Cerebellar nuclear complex (tissue), 1 donor: ENCODE results near the gene FBXO34.
"Not testable (repeated sequence)": the region's sequence is repeated elsewhere in the genome, so short reads cannot be mapped to it uniquely, and the experiment has no call there.

Experiments
- DNase-seq, 2 experiments: peaks; one replicate each; lab custom pipeline; 2025; lab: John Stamatoyannopoulos, UW

The FBXO34 gene

DNA sequence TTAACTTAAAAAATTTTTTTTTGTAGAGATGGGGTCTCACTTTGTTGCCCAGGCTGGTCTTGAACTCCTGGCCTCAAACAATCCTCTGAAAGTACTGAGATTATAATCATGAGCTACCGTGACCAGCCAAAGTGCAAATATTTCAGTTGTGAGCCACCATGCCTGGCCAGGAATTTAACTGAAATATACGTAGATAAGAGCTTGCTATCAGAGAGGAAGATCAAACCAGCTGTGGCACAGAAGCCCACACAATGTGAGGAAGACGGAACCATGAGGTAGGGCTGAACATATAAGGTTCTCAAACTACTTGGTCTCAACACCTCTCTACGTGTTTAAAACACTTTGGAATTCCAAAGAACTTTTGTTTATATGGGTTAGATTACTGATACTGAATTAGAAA is 111.3 kb downstream of the FBXO34 start:
- DNase-seq: no peak

DNA sequence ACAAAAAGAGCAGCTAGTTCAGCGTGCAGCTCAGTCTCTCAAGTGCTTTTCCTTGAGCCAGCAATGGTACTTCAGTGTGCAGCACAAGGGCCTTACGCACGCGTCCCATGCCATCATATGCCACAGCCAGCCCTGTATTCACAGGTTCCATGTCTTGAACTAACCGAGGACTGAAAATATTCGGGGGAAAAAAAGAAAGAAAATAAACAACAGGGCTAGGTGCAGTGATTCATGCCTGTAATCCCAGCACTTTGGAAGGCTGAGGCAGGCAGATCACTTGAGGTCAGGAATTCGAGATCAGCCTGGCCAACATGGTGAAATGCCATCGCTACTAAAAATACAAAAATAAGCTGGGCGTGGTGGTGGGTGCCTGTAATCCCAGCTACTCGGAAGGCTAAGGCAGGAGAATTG is 111.8 kb downstream of the FBXO34 start:
- not testable (repeated sequence) for DNase-seq

DNA sequence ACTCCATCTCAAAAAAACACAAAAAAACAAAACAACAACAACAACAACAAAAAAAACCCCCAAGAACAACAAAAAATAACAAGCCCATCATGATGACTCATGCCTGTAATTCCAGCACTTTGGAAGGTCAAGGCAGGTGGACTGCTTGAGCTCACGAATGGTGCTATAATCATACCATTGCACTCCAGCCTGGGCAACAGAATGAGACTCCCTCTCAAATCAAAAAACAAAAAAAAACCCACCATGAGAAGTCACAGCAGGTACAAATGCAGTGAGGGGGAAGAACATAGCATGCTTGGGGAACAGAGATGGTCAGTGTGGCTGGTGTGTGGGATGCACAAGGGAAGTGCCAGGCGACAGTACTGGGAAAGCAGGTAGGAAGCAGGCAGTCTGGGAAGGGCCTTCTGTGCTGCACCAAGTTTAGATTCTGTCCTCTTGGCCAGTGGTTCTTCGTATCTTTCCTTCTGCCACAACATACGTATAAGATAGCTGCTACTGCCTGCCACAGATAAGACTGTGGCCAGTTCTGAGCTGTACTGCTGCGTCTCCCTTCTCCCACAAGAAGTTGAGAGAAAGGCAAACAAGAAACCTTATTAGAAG is 112.4 kb downstream of the FBXO34 start:
- DNase-seq: no peak

DNA sequence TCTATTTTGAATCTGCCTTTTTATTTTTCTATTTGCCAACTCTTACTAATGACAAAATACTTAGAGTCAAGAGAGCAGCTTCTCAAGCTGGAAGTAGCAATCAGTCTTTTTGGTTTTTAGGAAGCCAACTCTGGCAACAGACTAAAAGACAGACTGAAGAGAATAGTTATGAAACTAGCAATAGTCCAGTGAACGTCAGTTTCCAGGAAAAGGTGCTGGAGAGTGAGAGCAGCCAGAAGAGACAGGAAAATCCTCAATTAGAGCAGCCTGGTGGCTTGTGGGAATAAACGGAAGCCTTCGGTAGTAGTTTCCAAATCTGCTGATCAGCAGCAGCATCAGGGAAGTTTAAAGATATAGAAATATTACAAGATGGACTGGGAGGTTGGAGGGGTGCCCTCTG is 113.3 kb downstream of the FBXO34 start:
- no peak for DNase-seq

DNA sequence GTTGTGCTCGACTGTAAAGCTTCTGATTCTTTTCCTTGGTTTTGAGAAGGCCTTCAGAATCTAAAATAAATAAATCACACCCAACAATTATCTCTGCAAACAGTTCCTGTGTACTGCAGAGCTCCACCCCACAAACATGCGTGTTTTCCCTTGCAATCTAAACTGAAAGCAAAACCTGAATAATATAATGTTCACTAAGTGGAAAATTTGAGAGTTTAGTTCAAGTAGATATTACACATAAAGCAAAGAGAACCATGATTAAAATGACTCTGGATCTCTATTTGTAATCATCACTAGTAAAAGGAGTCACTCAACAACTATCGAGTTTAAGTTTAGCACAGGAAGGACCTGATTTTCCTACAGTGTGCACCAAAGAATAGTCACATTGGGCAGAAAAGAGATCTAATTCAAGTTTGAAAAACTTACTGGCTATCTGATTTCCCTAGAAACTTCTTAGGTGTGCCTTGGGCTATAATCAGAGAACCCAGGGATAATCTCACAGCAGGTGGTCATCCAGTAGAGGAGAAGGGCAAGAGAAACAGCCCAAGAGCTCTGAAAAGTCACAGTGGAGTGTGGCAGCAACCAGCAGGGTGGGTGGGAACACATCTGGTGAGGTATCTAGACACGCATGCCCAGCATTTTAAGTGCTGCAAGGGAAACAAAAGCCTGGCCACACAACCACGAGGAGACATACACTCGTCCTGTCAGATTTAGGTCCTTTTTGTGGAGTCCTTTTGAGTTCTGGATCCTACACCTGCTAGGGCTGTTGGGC is 115.0 kb downstream of the FBXO34 start:
- no peak for DNase-seq

DNA sequence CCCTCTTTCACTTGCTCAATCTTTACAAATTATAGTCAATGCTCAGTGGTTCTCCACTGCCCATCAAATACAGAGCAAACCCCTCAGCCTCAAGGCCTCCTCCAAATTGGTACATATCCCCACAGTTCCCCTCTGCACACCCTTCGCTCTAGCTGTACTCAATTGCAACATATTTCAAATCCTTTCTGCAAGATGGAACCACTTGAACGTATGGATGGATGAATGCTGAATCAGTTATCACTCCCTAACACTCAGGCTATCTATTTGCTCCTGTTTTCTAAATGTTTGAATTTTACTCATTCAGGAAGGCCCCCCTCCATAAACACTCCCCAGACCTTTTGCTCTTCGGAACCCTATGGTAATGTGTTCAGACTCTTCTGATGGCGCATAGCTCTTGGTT is 115.9 kb downstream of the FBXO34 start:
- no peak for DNase-seq

DNA sequence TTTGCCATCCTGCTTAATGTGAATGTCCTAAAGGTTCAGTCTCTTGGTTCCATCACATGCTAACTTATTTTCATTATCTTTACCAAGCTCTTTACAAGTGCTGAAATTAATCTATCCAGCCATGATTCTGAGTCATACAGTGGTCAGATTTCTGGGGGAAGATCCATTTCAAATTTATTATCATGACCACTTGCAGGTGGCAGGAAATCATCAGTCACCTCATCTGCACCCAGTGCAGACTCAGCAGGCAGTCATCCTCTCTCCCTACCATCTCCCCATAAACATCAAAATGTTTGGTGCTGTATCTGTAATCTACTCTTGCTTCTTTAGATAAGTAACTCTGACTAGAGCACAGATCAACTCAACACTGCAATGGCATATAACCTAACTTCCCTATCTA is 116.9 kb downstream of the FBXO34 start:
- DNase-seq: no peak

DNA sequence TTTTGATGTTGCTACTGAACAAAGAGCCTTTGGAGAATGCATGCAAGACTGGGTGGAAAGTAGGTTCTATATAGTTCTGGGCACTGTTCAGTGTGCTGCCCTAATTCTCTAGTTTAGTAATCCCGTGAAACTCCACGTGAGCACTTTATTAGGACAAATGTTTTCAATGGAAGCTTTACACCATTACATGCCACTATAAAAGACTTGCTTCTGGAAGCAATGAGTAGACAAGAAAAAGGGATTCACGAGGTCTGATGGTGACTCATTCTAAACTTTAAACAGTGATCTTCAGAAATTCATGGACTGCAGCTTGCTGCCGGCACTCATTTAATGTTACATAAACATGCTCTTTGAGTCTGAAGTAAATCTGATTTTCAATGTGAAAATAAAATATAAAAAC is 118.1 kb downstream of the FBXO34 start:
- DNase-seq: no peak

DNA sequence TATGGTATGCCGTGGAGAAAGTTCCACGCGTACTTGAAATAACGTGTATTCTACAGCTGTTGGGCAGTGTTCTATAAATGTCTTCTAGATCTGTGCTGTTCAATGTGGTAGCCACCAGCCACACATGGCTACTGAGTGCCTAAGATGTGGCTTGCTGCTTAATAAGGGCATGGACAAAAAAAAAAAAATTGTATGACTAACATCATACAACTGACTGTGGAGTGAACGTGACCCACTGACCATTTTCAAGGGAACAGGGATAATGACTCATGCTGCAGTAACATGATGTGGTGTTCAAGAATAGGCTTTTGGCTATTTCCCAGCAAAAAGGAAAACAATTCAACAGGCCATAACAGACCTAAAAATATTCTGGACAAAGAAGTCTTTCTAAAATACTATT is 127.5 kb downstream of the FBXO34 start:
- no peak for DNase-seq

DNA sequence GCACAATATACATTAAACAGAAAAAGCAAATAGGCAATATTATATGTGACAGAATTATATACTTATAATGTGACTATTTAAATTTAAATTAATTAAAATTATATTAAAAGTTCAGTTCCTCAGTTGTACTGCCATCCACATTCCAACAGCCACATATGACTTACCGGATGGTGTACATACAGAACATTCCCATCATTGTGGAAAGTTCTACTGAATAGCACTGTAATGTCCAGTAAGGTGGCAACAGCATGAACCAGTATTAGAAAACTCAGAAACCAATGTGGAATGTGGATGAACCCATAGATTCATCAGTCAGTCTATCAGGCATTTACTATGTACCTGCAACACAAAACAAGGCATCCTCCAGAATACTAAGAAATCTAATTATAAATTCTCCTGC is 128.0 kb downstream of the FBXO34 start:
- no peak for DNase-seq

DNA sequence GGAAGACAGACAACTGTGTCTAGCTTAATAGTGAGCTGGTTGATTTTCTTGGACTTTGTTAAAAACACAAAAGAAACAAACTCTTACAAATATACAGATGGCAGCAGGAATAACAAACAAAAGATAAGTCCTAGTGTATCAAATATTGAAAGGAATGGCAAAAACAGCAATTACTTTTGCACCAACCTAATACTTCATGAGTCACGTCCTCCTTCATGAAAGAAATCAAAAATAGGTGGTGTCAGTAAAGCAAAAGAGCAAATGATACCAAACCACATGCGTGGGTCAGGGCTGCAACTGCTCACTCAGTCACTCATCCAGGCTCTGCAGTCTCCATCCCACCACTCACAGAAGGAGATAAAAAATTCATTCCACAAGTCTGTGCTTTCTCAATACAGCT is 128.6 kb downstream of the FBXO34 start:
- no peak for DNase-seq

DNA sequence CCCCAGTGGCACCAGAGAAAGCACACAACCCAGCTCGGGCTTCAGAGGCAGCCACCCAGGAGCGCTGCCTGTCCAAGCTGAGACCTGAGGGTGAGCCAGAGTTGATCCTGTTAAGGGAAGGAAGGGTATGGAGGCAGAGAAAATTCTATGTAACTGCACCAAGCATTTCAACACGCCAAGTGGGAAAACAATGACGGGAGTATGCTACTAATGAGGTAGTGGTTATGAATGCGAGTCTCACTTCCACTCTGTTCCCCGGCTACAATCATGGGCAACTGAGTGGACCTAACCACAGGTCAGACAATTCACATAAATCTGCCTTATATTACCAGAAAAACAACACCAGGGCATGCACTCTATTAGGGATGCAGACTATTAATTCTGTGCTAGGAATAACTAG is 130.5 kb downstream of the FBXO34 start:
- DNase-seq: no peak
